Measurements from ENCODE around the gene OTX2. TPM values are rescaled to one million over a fixed set of nuclear protein-coding genes. Genes with fewer than 3 reads are reported as not detected.

The OTX2 gene
- total and polyA plus RNA-seq, 2 donors from 2014 or later, result not detected

- Histone ChIP-seq H3K36me3 (ENCODE audit: control insufficient read depth in 2 of 3, insufficient read depth in 3 of 3, low read length in 3 of 3) (no peaks in the 10 kb centered on the region), H3K9me3 (ENCODE audit: control insufficient read depth in 2 of 3, insufficient read depth in 1 of 3, low read length in 3 of 3) (no peaks in the 10 kb centered on the region), H3K27ac (ENCODE audit: low read depth in 2 of 2, low read length in 2 of 2) (no peak overlapping the region), H3K4me3 (ENCODE audit: low read length in 3 of 3) (no peak overlapping the region), H3K4me1 (ENCODE audit: control insufficient read depth in 2 of 3, insufficient read depth in 2 of 3, low read depth in 1 of 3, low read length in 3 of 3) (no peaks in the 10 kb centered on the region), H3K27me3 (ENCODE audit: control insufficient read depth, insufficient read depth, low read length) (peaks cover 73% of the 10 kb centered on the region), H3K9ac (ENCODE audit: low read length in 3 of 3) (no peak overlapping the region)
- DNase-seq (no peak), FAIRE-seq (no peak)
- intact Hi-C loops (cut with DNase I), result no loop called here
- TF ChIP-seq, protein P1, sequence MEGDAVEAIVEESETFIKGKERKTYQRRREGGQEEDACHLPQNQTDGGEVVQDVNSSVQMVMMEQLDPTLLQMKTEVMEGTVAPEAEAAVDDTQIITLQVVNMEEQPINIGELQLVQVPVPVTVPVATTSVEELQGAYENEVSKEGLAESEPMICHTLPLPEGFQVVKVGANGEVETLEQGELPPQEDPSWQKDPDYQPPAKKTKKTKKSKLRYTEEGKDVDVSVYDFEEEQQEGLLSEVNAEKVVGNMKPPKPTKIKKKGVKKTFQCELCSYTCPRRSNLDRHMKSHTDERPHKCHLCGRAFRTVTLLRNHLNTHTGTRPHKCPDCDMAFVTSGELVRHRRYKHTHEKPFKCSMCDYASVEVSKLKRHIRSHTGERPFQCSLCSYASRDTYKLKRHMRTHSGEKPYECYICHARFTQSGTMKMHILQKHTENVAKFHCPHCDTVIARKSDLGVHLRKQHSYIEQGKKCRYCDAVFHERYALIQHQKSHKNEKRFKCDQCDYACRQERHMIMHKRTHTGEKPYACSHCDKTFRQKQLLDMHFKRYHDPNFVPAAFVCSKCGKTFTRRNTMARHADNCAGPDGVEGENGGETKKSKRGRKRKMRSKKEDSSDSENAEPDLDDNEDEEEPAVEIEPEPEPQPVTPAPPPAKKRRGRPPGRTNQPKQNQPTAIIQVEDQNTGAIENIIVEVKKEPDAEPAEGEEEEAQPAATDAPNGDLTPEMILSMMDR (IDR thresholded peaks at IDR 0.05; ENCODE audit: borderline replicate concordance, extremely low read depth, insufficient read depth), result no peak
Measured at GRCh38 chr14:56815745-56816144, 5.5 kb upstream of the OTX2 start.

DNA sequence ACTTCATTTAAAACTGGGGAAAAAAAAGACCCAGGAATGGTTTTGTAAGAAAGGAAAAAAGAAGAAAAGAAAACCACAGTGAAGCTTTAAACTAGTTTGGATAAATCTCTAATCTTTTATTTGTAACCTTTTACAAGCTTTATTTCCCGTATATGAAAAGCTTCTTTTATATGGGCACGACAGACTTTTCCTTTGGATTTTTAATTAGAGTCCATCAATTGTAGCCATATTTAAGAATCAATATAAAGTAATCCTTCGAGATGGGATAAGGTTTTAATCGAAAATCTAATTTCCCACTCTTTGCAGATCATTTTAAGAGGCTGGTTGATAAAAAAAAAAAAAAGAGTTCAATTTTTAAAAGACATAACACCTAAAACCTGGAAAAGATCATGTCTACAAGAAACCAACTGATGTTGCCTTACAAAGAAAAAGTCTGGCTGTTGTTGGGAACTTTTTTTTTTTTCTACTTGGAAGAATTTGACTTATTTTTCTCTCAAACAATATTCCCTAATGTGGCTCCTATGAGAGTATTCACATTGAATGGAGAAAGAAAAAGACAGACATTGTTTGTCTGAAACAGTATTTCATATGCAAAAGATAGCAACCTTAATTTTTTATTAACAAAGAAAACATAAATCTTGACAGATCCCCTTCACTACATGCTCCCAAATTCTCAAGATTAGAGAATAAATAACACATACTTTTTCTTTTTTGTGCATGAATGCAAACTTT, 4.9 kb upstream of the OTX2 start:
- no peak overlapping the region for H3K27ac ChIP-seq (ENCODE audit: low read depth in 2 of 2, low read length in 2 of 2)
- no peak overlapping the region for H3K4me3 ChIP-seq (ENCODE audit: low read length in 3 of 3)
- no peaks in the 10 kb centered on the region for H3K9me3 ChIP-seq (ENCODE audit: control insufficient read depth in 2 of 3, insufficient read depth in 1 of 3, low read length in 3 of 3)
- intact Hi-C loops (cut with DNase I), result no loop called here
- H3K27me3 ChIP-seq (ENCODE audit: control insufficient read depth, insufficient read depth, low read length), result peaks cover 76% of the 10 kb centered on the region
- DNase-seq (peak in 1 of 5 donors; percentile 45), FAIRE-seq (no peak)
- no peak overlapping the region for H3K9ac ChIP-seq (ENCODE audit: low read length in 3 of 3)
- H3K4me1 ChIP-seq (ENCODE audit: control insufficient read depth in 2 of 3, insufficient read depth in 2 of 3, low read depth in 1 of 3, low read length in 3 of 3), result no peaks in the 10 kb centered on the region
- TF ChIP-seq, protein P1 (IDR thresholded peaks at IDR 0.05; ENCODE audit: borderline replicate concordance, extremely low read depth, insufficient read depth), result no peak
- H3K36me3 ChIP-seq (ENCODE audit: control insufficient read depth in 2 of 3, insufficient read depth in 3 of 3, low read length in 3 of 3), result no peaks in the 10 kb centered on the region

DNA sequence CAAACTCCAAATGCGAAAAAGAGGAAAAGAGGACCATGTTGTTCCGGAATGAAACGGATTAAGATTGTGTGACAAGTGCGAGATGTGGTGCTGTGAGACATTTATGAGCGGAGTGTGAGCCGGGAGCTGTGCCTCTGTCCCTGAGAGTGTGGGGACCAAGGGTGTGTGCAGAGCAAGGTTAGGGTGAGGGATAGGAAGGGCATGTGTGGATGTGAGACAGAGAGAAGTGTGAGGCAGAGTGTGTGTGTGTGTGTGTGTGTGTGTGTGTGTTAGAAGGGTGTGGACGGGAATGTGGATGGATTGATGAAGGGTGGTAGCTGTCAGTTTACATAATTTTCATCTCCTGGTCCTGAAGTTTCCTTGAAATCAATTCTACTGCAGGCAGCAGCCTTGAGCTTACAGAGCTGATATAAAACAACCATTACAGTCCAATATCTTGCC, 4.3 kb upstream of the OTX2 start:
- Histone ChIP-seq H3K9me3 (ENCODE audit: control insufficient read depth in 2 of 3, insufficient read depth in 1 of 3, low read length in 3 of 3) (no peaks in the 10 kb centered on the region), H3K9ac (ENCODE audit: low read length in 3 of 3) (no peak overlapping the region), H3K4me1 (ENCODE audit: control insufficient read depth in 2 of 3, insufficient read depth in 2 of 3, low read depth in 1 of 3, low read length in 3 of 3) (no peaks in the 10 kb centered on the region), H3K36me3 (ENCODE audit: control insufficient read depth in 2 of 3, insufficient read depth in 3 of 3, low read length in 3 of 3) (no peaks in the 10 kb centered on the region), H3K4me3 (ENCODE audit: low read length in 3 of 3) (no peak overlapping the region), H3K27ac (ENCODE audit: low read depth in 2 of 2, low read length in 2 of 2) (no peak overlapping the region), H3K27me3 (ENCODE audit: control insufficient read depth, insufficient read depth, low read length) (peaks cover 79% of the 10 kb centered on the region)
- FAIRE-seq, result no peak
- intact Hi-C loops (cut with DNase I), result no loop called here
- peak in 1 of 5 donors; percentile 59 for DNase-seq
- TF ChIP-seq, protein P1 (IDR thresholded peaks at IDR 0.05; ENCODE audit: borderline replicate concordance, extremely low read depth, insufficient read depth), result no peak

Measured in kidney (tissue), 14 donors.